Testis (tissue), 3 donors: ENCODE results near the gene CEP295NL. TPM values are rescaled to one million over a fixed set of nuclear protein-coding genes. Genes with fewer than 3 reads are reported as not detected.

Experiments used
- DNase-seq: peaks from one replicate; pipeline ENCODE4 v3.0.0-alpha.2; 2019
- H3K27ac ChIP-seq, 2 donors: fragments of 200-600 bp; sonication (generic); one replicate each; pipeline ENCODE4 v1.5.1; 2019
- H3K27me3 ChIP-seq: fragments of 200-600 bp; sonication (generic); one replicate; pipeline ENCODE4 v1.5.1; 2019
- H3K36me3 ChIP-seq: fragments of 200-600 bp; sonication (generic); one replicate; pipeline ENCODE4 v1.5.1; 2017; ENCODE audit warnings: low read depth; ENCODE audit errors: missing control alignments
- H3K4me1 ChIP-seq: fragments of 200-600 bp; sonication (generic); one replicate; pipeline ENCODE4 v1.5.1; 2019
- H3K4me3 ChIP-seq, 2 donors: fragments of 200-600 bp; sonication (generic); one replicate each; pipeline ENCODE4 v1.5.1; 2017 to 2019
- H3K9me3 ChIP-seq: fragments of 200-600 bp; sonication (generic); one replicate; pipeline ENCODE4 v1.5.1; 2017
- CTCF ChIP-seq, 3 experiments: fragments of 450-650 bp in 2 of 3; fragments of 200-600 bp in 1 of 3; sonication (generic) in 1 of 3; IDR thresholded peaks; one replicate each; pipeline ENCODE4 v1.5.1; 2016 to 2019; ENCODE audit warnings: antibody characterized with exemption in 3 of 3, mild to moderate bottlenecking in 2 of 3, moderate library complexity in 1 of 3
- POLR2A ChIP-seq: fragments of 450-650 bp; IDR thresholded peaks from one replicate; pipeline ENCODE4 v1.6.1; 2017; ENCODE audit warnings: antibody characterized with exemption, mild to moderate bottlenecking, moderate library complexity
- WGBS, 2 donors: methylation state at CpG; one replicate each; pipeline ENCODE4 v1.1.5; 2018; 5-methylcytosine and 5-hydroxymethylcytosine counted together
- intact Hi-C: fragments of 100-400 bp; cut with DNase I; formaldehyde crosslinking; loops from one replicate; pipeline ENCODE4 v1.15.1; 2023; ENCODE audit warnings: low total_unique reads
- polyA plus RNA-seq: library from polyadenylated mRNA; stranded (reverse); fragments of 350-450 nt; fragmentation: Illumina TruSeq; extraction: RNeasy Lipid Tissue Mini Kit (QIAGEN cat#74804); gene quantifications from one replicate; pipeline ENCODE4 v1.2.3, GENCODE V29; 2014; ENCODE audit warnings: low read depth, low replicate concordance; ENCODE audit not compliant: insufficient read depth
- total RNA-seq, 2 donors: library from RNA; depleted of rRNA; stranded (reverse); fragments of >200 nt; gene quantifications; one replicate each; pipeline ENCODE4 v1.2.3, GENCODE V29; 2016

Gene CEP295NL
- total and polyA plus RNA-seq, 3 donors from 2014 or later, result 32.3 to 100 (median 77.1) TPM

- H3K4me1 ChIP-seq, result peaks cover 61% of the 10 kb centered on the region
- 69 to 90% methylated on average over 14 to 24 of the region's 24 CpGs for WGBS, 2 donors
- no peak for TF ChIP-seq POLR2A
- no peak for TF ChIP-seq CTCF (IDR thresholded peaks at IDR 0.05)
Observed at GRCh38 chr17:78884876-78885667, 17.9 kb downstream of the CEP295NL start.

DNA sequence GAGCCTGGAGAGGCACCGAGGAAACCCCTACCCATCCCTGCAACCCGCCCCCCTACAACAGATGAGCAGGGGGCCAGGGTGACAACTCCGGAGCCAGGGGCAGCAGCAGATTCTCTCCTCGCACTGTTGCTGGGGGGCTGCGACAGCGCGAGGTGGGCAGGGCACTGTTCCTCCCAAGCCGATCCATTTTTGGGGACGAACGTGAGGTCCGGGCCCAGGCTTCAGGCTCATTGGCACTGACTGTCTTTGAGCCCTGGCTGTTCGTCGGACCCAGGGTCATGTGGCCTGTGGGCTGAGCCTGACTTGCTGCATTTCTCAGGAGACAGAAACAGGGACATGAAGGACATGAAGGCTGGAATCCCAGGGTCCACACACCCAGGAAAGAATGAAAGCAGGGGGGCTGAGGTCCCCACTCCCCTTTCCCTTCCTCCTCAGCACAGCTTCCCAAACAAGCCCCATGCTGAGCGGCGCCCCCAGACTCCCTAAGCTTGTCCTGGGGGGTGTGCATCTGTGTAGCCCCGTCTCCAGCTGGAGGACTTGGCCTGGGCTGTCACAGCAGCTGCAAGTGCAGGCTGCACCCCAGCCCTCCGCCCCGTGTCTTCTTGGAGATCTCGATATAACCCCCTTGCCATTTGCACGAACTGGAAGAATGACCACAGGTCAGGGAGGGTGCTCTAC is 18.7 kb downstream of the CEP295NL start:
- H3K4me3 ChIP-seq, result no peak overlapping the region
- peak; percentile 67 for DNase-seq
- H3K27me3 ChIP-seq, result no peaks in the 10 kb centered on the region
- peaks cover 62% of the 10 kb centered on the region for H3K4me1 ChIP-seq
- H3K36me3 ChIP-seq, result no peaks in the 10 kb centered on the region
- intact Hi-C loops, result loop anchor here (5.0 kb wide), 2 partner anchors 38 to 88 kb away; no protein-coding TSS in a partner anchor
- peak overlapping the region; percentile 92 to 93 for H3K27ac ChIP-seq
- TF ChIP-seq POLR2A, result no peak
- TF ChIP-seq CTCF (IDR thresholded peaks at IDR 0.05), result no peak
- 29 to 39% methylated on average over 8 to 20 of the region's 20 CpGs for WGBS, 2 donors
- H3K9me3 ChIP-seq, result no peaks in the 10 kb centered on the region

More at GRCh38 chr17:78884876-78885667, 17.9 kb downstream of the CEP295NL start:
- no peaks in the 10 kb centered on the region for H3K36me3 ChIP-seq
- H3K27me3 ChIP-seq, result no peaks in the 10 kb centered on the region
- no peak overlapping the region for H3K4me3 ChIP-seq
- no peak for DNase-seq
- peak overlapping the region; percentile 92 to 93 for H3K27ac ChIP-seq
- intact Hi-C loops, result loop anchor here (5.0 kb wide), 2 partner anchors 37 to 87 kb away; no protein-coding TSS in a partner anchor
- H3K9me3 ChIP-seq, result no peaks in the 10 kb centered on the region

DNA sequence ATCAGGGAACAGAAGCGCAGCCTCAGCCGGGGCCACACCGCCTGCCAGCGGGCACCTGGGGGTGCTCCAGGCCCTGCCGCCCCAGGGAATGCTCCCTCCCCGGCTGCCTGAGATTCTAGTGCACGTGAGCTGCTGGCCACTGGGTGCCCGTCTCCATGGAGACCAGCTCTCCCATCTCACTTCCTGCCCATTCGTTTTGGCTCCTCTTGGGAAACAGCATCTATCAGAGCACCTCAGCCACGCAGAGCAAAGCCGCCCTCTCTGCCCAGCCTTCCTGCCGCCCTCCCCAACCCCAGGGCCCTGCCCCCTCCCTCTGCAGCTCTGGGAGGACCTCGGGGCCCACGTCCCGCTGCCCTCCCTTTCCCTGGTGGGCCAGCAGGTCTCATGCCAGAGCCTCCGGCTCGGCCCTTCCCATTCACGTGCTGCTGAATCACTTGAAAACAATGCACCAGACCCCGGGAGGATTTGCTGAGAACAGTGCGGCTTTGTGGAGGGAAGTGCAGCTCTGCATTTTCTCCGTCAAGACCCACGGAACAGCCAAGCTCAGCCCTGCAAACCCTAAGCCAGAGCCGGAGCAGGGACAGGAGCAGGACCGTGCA is 19.4 kb downstream of the CEP295NL start:
- 27 to 45% methylated on average over 17 to 24 of the region's 24 CpGs for WGBS, 2 donors
- intact Hi-C loops, result loop anchor here (5.0 kb wide), 2 partner anchors 39 to 89 kb away; no protein-coding TSS in a partner anchor

DNA sequence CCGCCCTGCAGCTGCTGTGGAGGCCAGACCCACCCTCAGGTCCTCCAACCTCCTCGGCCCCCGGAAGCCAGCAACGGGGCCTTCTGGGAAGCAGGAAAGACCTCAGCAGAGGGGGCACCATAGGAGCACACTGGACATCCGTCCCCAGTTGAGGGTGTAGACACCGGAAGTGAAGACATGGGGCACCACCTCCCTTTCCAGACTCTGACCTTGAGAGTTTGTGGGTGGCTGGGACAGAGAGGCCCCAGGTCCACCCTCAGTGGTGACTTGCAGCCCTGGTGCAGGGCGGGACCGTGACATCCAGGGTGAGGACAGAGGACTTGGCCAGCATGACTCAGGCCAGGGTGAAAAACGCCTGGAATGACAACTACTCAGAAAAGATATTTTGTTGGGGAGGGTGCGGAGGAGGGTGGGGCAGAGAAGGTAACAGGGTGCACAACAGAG is 19.9 kb downstream of the CEP295NL start:
- TF ChIP-seq POLR2A (no peak), CTCF (IDR thresholded peaks at IDR 0.05) (no peak)
- no peaks in the 10 kb centered on the region for H3K36me3 ChIP-seq
- H3K9me3 ChIP-seq, result no peaks in the 10 kb centered on the region
- intact Hi-C loops, result loop anchor here (5.0 kb wide), 2 partner anchors 39 to 89 kb away; no protein-coding TSS in a partner anchor
- no peak overlapping the region for H3K4me3 ChIP-seq
- 21 to 53% methylated on average over 4 to 10 of the region's 10 CpGs for WGBS, 2 donors
- no peaks in the 10 kb centered on the region for H3K27me3 ChIP-seq
- H3K4me1 ChIP-seq, result peaks cover 66% of the 10 kb centered on the region
- DNase-seq, result peak; percentile 86
- H3K27ac ChIP-seq, result peak overlapping the region; percentile 92 to 93

More for the DNA sequence above, 19.4 kb downstream of the CEP295NL start:
- Histone ChIP-seq H3K4me1 (peaks cover 65% of the 10 kb centered on the region), H3K27ac (peak overlapping the region; percentile 92 to 93), H3K4me3 (no peak overlapping the region), H3K27me3 (no peaks in the 10 kb centered on the region), H3K36me3 (no peaks in the 10 kb centered on the region), H3K9me3 (no peaks in the 10 kb centered on the region)
- TF ChIP-seq CTCF (IDR thresholded peaks at IDR 0.05) (no peak), POLR2A (no peak)
- DNase-seq, result peak; percentile 93
